SH-SY5Y (cell line): ENCODE results near the gene C16orf74.

Experiments
- GATA2 ChIP-seq: IDR thresholded peaks from 2 replicates; pipeline ENCODE4 v1.6.1; 2011; ENCODE audit warnings: mild to moderate bottlenecking, low read depth, low read length
- GATA3 ChIP-seq: IDR thresholded peaks from 2 replicates; pipeline ENCODE4 v1.6.1; 2011; ENCODE audit warnings: low read depth, mild to moderate bottlenecking, low read length, moderate library complexity

- no peak for TF ChIP-seq GATA2
- no peak for TF ChIP-seq GATA3
Observed at GRCh38 chr16:85759631-85760419, 8.9 kb upstream of the C16orf74 start.
